Esophagus squamous epithelium (tissue), 5 donors: Measurements from ENCODE around the gene AP1S3. TPM values are rescaled to one million over a fixed set of nuclear protein-coding genes. Genes with fewer than 3 reads are reported as not detected.
"Not testable (repeated sequence)": the region's sequence is repeated elsewhere in the genome, so short reads cannot be mapped to it uniquely, and the experiment has no call there.

Source experiments
- DNase-seq: peaks from one replicate; lab custom pipeline; 2025; lab: John Stamatoyannopoulos, UW
- H3K27ac ChIP-seq, 4 donors: fragments of 200-600 bp; sonication (generic); one replicate each; pipeline ENCODE4 v1.5.1; 2016 to 2019; ENCODE audit warnings: mild to moderate bottlenecking in 1 of 4
- H3K27me3 ChIP-seq, 4 donors: fragments of 200-600 bp; sonication (generic); 1 replicate in 3 of 4; 2 replicates in 1 of 4; pipeline versions ENCODE4 v1.5.1 to v1.6.0; 2017 to 2021; ENCODE audit warnings: antibody characterized with exemption in 1 of 4
- H3K36me3 ChIP-seq, 3 donors: fragments of 200-600 bp; sonication (generic); one replicate each; pipeline ENCODE4 v1.5.1; 2016 to 2019
- H3K4me1 ChIP-seq, 3 donors: fragments of 200-600 bp; sonication (generic); one replicate each; pipeline ENCODE4 v1.5.1; 2017 to 2019
- H3K4me3 ChIP-seq, 4 donors: fragments of 200-600 bp; sonication (generic); 1 replicate in 3 of 4; 2 replicates in 1 of 4; pipeline ENCODE4 v1.5.1; 2016 to 2019; ENCODE audit warnings: mild to moderate bottlenecking in 2 of 4, moderate library complexity in 1 of 4
- H3K9me3 ChIP-seq, 3 donors: fragments of 200-600 bp; sonication (generic); one replicate each; pipeline ENCODE4 v1.5.1; 2016 to 2019
- CTCF ChIP-seq, 6 experiments: fragments of 450-650 bp in 4 of 6; fragments of 200-600 bp in 2 of 6; sonication (generic) in 2 of 6; IDR thresholded peaks; one replicate each; pipeline ENCODE4 v1.5.1; 2016 to 2019; ENCODE audit warnings: antibody characterized with exemption in 6 of 6, mild to moderate bottlenecking in 4 of 6, moderate library complexity in 4 of 6
- POLR2A ChIP-seq, 4 donors: fragments of 450-650 bp; IDR thresholded peaks; one replicate each; pipeline ENCODE4 v1.6.1; 2017; ENCODE audit warnings: antibody characterized with exemption in 4 of 4, mild to moderate bottlenecking in 4 of 4, moderate library complexity in 3 of 4
- WGBS, 2 donors: methylation state at CpG; one replicate each; pipeline ENCODE4 v1.1.5; 2018; 5-methylcytosine and 5-hydroxymethylcytosine counted together
- intact Hi-C: fragments of 100-400 bp; cut with DNase I; formaldehyde crosslinking; loops from one replicate; pipeline ENCODE4 v1.15.0; 2022
- total RNA-seq, 4 donors: library from RNA; depleted of rRNA; stranded (reverse); fragments of >200 nt; gene quantifications; one replicate each; pipeline ENCODE4 v1.1.0, GENCODE V29; 2016
- donor health status: DM: yes; HTN: yes; CAD: no.

Gene AP1S3
- total RNA-seq, 4 donors from 2014 or later = 11.3 to 27.4 (median 15.6) TPM

DNA sequence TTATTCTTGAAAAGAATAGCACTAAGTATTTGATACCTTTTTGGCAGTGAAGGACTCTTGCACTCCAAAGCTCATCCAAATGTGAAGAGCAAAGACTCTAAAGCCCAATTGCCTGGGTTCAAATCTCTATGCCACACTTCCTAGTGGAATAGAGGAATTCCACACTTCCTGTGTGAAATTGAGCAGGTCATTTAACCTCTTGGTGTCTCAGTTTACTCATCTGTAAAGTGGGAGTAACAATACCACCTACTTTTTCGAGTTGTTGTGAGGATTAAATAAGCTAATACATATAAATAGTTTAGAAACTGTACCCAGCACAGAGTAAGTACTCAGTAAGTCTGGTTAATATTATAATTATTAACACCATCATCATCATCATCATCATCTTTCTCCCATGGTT lies 72.6 kb downstream of the AP1S3 start:
- intact Hi-C loops = no loop called here
- peaks cover 0 to 23% (median 17%) of the 10 kb centered on the region in 3 donors for H3K4me1 ChIP-seq
- H3K27ac ChIP-seq = no peak overlapping the region
- no peaks in the 10 kb centered on the region for H3K27me3 ChIP-seq
- H3K36me3 ChIP-seq = no peaks in the 10 kb centered on the region
- TF ChIP-seq CTCF (IDR thresholded peaks at IDR 0.05) (no peak), POLR2A (IDR thresholded peaks at IDR 0.05) (no peak)
- 85% methylated on average over 1 of the region's 1 CpG for WGBS, 2 donors
- no peak overlapping the region for H3K4me3 ChIP-seq
- no peaks in the 10 kb centered on the region for H3K9me3 ChIP-seq
- DNase-seq = no peak

DNA sequence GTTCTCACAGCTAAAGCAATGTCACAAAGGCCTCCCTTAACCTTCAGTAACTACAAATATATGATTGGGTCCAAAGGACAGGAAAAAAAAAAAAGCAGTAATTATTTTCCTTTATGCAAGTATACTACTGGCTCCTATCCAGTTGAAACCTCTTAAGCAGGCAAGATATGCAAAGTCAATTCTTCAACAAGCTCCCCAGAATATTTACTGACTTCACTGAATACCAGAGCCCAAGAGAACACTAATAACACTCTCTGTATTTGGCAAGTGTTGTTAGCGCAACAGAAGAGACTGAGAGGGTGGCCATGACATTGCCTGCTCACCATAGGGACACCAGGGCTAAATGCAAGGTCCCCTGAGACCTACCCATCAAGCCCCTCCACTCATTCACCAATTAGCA lies 74.5 kb downstream of the AP1S3 start:
- TF ChIP-seq CTCF (IDR thresholded peaks at IDR 0.05) = no peak
- TF ChIP-seq POLR2A (IDR thresholded peaks at IDR 0.05) = no peak
- no peaks in the 10 kb centered on the region for H3K27me3 ChIP-seq
- H3K4me1 ChIP-seq = peaks cover 0 to 37% (median 23%) of the 10 kb centered on the region in 3 donors
- no peaks in the 10 kb centered on the region for H3K9me3 ChIP-seq
- intact Hi-C loops = no loop called here
- no peak overlapping the region for H3K4me3 ChIP-seq
- no peak overlapping the region for H3K27ac ChIP-seq
- DNase-seq = no peak
- H3K36me3 ChIP-seq = no peaks in the 10 kb centered on the region
- WGBS, 2 donors = 89 to 93% methylated on average over 1 of the region's 1 CpG

DNA sequence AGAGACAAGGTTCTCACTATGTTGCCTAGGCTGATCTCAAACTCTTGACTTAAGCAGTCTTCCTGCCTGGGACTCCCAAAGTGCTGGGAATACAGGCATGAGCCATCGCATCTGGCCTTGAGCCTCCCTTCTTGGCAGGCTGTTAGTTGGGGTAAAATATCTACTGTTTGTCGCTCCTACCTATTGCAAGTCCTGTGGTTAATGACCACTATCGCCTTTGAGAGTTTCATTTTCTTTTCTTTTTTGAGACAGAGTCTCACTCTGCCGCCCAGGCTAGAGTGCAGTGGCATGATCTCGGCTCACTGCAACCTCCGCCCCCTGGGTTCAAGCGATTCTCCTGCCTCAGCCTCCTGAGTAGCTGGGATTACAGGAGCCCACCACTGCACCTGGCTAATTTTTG lies 75.6 kb downstream of the AP1S3 start:
- 81 to 88% methylated on average over 7 of the region's 7 CpGs for WGBS, 2 donors
- Histone ChIP-seq H3K4me1 (peaks cover 0 to 37% (median 23%) of the 10 kb centered on the region in 3 donors), H3K27ac (peak overlapping the region; percentile 68 to 89 (median 78))
- intact Hi-C loops, H3K36me3 ChIP-seq, DNase-seq, H3K4me3 ChIP-seq, H3K27me3 ChIP-seq, H3K9me3 ChIP-seq: not testable (repeated sequence)

DNA sequence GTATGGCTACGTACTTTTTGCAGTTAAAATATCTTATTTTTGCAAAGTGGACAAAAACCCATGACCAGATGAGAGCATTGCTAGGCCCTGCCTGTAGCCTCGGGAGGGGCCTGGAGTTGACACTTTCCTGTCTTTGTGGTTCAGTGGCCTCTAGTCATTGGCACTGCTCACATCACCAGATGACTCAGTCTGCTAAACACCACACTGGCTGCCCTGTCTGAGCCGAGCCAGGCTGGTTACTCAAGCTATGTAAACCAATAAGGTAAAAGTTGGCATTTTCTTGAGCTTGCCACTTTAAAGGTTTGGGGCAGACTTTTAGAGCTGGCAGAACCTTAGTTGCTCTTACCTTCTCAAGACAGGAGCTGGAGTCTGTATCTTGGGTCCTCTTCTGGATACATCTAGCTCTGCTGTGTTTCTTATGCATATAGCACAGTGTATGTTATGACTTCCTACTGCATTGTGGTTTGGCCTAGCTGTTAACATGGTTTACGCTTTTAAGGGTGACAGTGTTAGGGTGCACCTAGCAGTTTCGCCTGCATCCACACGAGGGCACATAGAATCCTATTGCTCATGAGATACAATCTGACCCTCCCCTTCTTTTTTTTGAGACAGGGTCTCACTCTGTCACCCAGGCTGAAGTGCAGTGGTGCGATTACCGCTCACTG lies 76.4 kb downstream of the AP1S3 start:
- H3K27ac ChIP-seq = peak overlapping the region; percentile 68 to 89 (median 78)
- H3K4me1 ChIP-seq = peaks cover 0 to 37% (median 23%) of the 10 kb centered on the region in 3 donors
- WGBS, 2 donors = 52 to 57% methylated on average over 8 of the region's 8 CpGs
- TF ChIP-seq POLR2A (IDR thresholded peaks at IDR 0.05) = no peak
- peak in 3 of 6 experiments; percentile 22 to 53 (median 28) for TF ChIP-seq CTCF (IDR thresholded peaks at IDR 0.05)
- DNase-seq = peak; percentile 8
- no peak overlapping the region for H3K4me3 ChIP-seq
- no peaks in the 10 kb centered on the region for H3K27me3 ChIP-seq
- no peaks in the 10 kb centered on the region for H3K9me3 ChIP-seq
- H3K36me3 ChIP-seq = no peaks in the 10 kb centered on the region
- intact Hi-C loops = no loop called here

DNA sequence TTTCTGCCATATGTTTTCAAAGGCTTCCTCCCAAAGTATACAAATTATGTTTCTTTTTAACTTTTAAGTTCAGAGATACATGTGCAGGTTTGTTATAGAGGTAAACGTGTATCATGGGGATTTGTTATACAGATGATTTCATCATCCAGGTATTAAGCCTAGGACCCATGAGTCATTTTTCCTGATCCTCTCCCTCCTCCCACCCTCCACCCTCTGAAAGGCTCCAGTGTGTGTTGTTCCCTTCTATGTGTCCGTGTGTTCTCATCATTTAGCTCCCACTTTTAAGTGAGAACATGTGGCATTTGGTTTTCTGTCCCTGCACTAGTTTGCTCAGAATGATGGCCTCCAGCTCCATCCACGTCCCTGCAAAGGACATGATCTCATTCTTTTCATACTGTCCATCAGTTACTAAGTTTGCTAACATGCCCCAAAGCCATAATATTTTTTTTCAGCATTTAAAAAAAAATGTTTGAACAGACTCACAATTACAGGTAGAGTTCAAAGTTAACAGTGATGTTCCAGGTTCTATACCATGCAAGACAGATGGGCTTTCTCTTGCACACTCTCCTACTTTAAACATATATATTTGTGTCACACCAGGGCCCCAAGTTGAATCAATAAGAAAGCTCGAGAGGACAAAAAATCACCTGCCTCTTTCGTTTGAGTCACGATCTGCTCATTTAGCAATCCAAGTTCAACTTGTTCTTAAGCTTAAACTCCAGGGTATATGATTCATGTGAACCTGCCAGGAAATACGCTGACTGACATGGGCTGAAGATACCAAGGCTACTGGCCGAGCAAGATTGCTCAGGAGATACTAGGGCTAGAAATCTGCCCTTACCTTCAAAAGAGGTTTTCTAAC lies 77.6 kb downstream of the AP1S3 start:
- WGBS, 2 donors = 29 to 34% methylated on average over 7 to 8 of the region's 8 CpGs
- intact Hi-C loops = no loop called here
- TF ChIP-seq CTCF (IDR thresholded peaks at IDR 0.05) (no peak), POLR2A (IDR thresholded peaks at IDR 0.05) (no peak)
- Histone ChIP-seq H3K27ac (peak overlapping the region; percentile 68 to 89 (median 78)), H3K36me3 (no peaks in the 10 kb centered on the region), H3K4me1 (peaks cover 0 to 37% (median 23%) of the 10 kb centered on the region in 3 donors), H3K4me3 (no peak overlapping the region), H3K9me3 (no peaks in the 10 kb centered on the region), H3K27me3 (no peaks in the 10 kb centered on the region)
- DNase-seq = no peak
